ENCODE data around the gene CLDN10.

CLDN10 gene

DNA sequence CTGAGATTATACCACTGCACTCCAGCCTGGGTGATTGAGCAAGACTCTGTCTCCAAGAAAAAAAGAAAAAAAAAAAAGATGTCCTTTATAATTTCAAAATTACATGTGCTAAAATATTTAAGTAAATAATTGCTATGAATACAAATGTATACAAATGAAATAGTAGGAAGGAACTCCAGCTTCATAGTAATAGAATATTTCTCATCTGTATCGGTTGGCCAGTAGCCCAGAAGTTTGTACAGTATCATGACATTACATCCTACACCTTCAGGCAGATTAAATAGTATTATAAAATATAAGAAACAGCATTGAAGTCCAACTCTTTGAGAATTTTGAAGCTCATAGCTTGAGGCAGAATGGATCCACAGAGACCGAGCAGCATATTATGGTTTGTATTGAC, 36.5 kb upstream of the CLDN10 start:
- Histone ChIP-seq H3K4me1 (no peaks in the 10 kb centered on the region), H3K9ac (no peak overlapping the region), H3K36me3 (ENCODE audit: control insufficient read depth, insufficient read depth, low read length) (no peaks in the 10 kb centered on the region), H2AFZ (no peak overlapping the region), H3K4me2 (ENCODE audit: low read length) (no peak overlapping the region), H3K79me2 (no peaks in the 10 kb centered on the region), H3K9me3 (ENCODE audit: control insufficient read depth, low read length) (no peaks in the 10 kb centered on the region), H3K4me3 (ENCODE audit: low read depth, low read length) (no peak overlapping the region), H3K27me3 (ENCODE audit: control insufficient read depth, insufficient read depth, low read length) (no peaks in the 10 kb centered on the region), H3K27ac (no peak overlapping the region)
- TF ChIP-seq, protein P1, sequence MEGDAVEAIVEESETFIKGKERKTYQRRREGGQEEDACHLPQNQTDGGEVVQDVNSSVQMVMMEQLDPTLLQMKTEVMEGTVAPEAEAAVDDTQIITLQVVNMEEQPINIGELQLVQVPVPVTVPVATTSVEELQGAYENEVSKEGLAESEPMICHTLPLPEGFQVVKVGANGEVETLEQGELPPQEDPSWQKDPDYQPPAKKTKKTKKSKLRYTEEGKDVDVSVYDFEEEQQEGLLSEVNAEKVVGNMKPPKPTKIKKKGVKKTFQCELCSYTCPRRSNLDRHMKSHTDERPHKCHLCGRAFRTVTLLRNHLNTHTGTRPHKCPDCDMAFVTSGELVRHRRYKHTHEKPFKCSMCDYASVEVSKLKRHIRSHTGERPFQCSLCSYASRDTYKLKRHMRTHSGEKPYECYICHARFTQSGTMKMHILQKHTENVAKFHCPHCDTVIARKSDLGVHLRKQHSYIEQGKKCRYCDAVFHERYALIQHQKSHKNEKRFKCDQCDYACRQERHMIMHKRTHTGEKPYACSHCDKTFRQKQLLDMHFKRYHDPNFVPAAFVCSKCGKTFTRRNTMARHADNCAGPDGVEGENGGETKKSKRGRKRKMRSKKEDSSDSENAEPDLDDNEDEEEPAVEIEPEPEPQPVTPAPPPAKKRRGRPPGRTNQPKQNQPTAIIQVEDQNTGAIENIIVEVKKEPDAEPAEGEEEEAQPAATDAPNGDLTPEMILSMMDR (IDR thresholded peaks at IDR 0.05): no peak

DNA sequence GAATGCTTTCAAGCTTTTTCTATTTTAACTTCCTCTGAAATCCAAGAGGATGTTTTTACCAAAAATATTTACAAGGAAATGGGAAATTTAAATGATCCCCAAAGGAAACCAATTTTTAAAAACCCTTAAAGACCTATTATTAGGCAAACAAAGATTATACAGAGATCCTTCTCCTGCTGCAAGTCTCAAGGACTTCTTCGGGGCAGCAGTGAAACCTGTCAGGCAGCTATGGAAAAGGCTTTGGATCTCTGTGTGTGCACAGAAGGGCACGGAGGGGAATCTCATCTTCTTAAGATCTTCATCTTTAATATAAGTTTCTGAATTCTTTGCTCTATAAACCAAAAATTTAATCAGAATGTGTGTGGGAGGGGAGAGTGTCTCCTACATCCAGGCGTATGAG, 36.0 kb upstream of the CLDN10 start:
- TF ChIP-seq, protein P1 (IDR thresholded peaks at IDR 0.05): no peak
- Histone ChIP-seq H3K27me3 (ENCODE audit: control insufficient read depth, insufficient read depth, low read length) (no peaks in the 10 kb centered on the region), H3K4me3 (ENCODE audit: low read depth, low read length) (no peak overlapping the region), H3K79me2 (no peaks in the 10 kb centered on the region), H3K4me1 (no peaks in the 10 kb centered on the region), H2AFZ (no peak overlapping the region), H3K9ac (no peak overlapping the region), H3K4me2 (ENCODE audit: low read length) (no peak overlapping the region), H3K27ac (no peak overlapping the region), H3K9me3 (ENCODE audit: control insufficient read depth, low read length) (no peaks in the 10 kb centered on the region), H3K36me3 (ENCODE audit: control insufficient read depth, insufficient read depth, low read length) (no peaks in the 10 kb centered on the region)

DNA sequence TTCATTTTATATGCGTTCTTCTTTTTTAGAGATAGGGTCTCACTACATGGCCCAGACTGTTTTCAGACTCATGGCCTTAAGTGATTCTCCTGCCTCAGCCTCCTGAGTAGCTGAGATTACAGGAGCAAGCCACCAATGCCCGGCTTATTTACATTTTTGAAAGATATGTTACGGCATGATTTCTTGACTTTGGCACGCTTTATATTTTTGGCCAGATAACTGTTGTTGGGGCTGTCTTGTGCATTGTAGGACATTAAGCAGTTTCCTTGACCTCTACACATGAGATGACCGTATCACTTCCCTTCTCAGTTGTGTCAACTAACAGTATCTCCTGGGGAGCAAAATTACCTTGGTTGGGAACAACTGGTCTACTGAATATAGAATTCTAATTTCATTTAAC, 28.9 kb upstream of the CLDN10 start:
- Histone ChIP-seq H3K4me2 (ENCODE audit: low read length) (no peak overlapping the region), H3K27ac (no peak overlapping the region), H2AFZ (no peak overlapping the region), H3K4me1 (no peaks in the 10 kb centered on the region), H3K27me3 (ENCODE audit: control insufficient read depth, insufficient read depth, low read length) (no peaks in the 10 kb centered on the region), H3K9ac (no peak overlapping the region), H3K4me3 (ENCODE audit: low read depth, low read length) (no peak overlapping the region), H3K36me3 (ENCODE audit: control insufficient read depth, insufficient read depth, low read length) (no peaks in the 10 kb centered on the region), H3K79me2 (no peaks in the 10 kb centered on the region), H3K9me3 (ENCODE audit: control insufficient read depth, low read length) (no peaks in the 10 kb centered on the region)
- TF ChIP-seq, protein P1 (IDR thresholded peaks at IDR 0.05): no peak

DNA sequence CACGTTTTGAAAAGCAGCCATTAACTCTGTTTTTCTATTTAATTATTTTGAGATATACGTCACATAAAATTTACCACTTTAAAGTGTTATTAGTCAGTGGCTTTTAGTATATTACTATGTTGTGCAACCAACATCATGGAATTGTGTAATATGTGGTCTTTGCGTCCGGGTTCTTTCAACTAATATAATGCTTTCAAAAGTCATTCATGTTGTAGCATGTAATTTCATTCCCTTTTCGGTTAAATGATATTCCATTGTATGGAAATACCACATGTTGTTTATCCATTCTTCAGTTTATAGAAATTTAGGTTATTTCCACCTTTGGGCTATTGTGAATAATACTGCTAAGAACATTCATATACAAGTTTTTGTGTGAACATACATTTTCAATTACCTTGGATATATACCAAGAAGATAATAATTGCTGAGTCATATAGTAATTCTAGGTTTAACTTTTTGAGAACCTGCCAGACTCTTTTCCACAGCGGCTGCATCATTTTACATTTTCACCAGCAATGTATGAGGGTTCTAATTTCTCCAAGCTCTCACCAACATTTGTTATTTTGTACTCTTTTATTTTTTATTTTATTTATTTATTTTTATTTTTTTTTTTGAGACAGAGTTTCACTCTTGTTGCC, 28.1 kb upstream of the CLDN10 start:
- H2AFZ ChIP-seq: no peak overlapping the region
- H3K27me3 ChIP-seq (ENCODE audit: control insufficient read depth, insufficient read depth, low read length): no peaks in the 10 kb centered on the region
- no peak overlapping the region for H3K9ac ChIP-seq
- no peak overlapping the region for H3K4me3 ChIP-seq (ENCODE audit: low read depth, low read length)
- no peaks in the 10 kb centered on the region for H3K36me3 ChIP-seq (ENCODE audit: control insufficient read depth, insufficient read depth, low read length)
- no peak overlapping the region for H3K4me2 ChIP-seq (ENCODE audit: low read length)
- no peaks in the 10 kb centered on the region for H3K79me2 ChIP-seq
- no peak overlapping the region for H3K27ac ChIP-seq
- no peaks in the 10 kb centered on the region for H3K4me1 ChIP-seq
- TF ChIP-seq, protein P1 (IDR thresholded peaks at IDR 0.05): no peak
- H3K9me3 ChIP-seq (ENCODE audit: control insufficient read depth, low read length): no peaks in the 10 kb centered on the region

DNA sequence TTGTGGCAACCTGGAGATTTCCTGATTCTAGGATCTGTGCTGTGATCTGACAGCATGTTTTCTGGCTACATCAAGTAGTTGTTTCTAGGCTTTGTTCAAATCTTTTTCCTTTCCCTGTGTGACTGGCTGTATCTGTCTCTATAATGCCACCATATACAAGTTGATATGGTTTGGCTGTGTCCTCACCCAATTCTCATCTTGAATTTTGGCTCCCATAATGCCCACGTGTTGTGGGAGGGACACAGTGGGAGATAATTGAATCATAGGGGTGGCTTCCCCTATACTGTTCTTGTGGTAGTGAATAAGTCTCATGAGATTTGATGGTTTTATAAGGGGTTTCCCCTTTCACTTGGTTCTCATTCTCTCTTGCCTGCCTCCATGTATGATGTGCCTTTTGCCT, 24.6 kb upstream of the CLDN10 start:
- Histone ChIP-seq H3K4me3 (ENCODE audit: low read depth, low read length) (no peak overlapping the region), H3K4me2 (ENCODE audit: low read length) (no peak overlapping the region), H2AFZ (no peak overlapping the region), H3K79me2 (no peaks in the 10 kb centered on the region), H3K27me3 (ENCODE audit: control insufficient read depth, insufficient read depth, low read length) (no peaks in the 10 kb centered on the region), H3K9ac (no peak overlapping the region), H3K4me1 (no peaks in the 10 kb centered on the region), H3K9me3 (ENCODE audit: control insufficient read depth, low read length) (no peaks in the 10 kb centered on the region), H3K36me3 (ENCODE audit: control insufficient read depth, insufficient read depth, low read length) (no peaks in the 10 kb centered on the region), H3K27ac (no peak overlapping the region)
- TF ChIP-seq, protein P1 (IDR thresholded peaks at IDR 0.05): no peak
